ENCODE results near the gene ZSWIM2. TPM values are rescaled to one million over a fixed set of nuclear protein-coding genes. Genes with fewer than 3 reads are reported as not detected.

The ZSWIM2 gene
- total and polyA plus RNA-seq, 9 donors = not detected

DNA sequence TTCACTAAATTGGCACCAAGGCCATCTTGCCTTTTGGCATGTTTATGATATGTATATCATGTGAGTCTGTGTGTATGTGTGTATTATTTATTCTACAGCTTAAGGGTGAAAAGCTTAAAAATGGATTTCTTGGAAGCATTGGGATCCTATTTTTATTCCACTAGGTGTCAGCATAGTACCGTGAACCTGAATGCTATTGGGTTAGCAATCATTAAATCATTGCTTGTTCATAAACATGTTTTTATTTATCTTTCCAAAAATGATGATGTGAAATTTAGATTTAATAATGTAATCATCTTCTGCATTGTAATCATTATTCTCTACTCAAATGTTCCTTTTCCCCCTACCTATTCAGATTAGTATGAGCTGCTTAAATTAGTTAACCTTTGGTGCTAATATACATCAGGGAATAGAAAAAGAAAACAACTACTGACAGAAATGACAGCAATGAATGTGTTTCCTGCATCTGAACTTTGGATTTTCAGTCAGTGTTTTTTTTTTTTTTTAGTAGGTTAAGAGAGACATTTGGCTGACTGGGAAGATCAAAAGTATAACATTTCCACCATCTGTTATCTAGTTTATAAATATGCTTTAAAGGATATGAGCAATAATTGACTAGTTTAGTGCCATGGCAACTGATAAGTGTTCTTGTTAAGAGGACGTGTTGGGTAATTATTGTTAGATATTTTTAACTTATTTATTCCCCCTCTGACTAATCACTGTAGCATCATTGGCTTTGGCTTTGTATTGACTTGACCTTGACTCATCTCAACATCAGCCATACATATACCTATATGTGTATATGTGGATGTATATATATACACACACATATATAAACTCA, 14.1 kb upstream of the ZSWIM2 start:
- TF ChIP-seq, protein P1, sequence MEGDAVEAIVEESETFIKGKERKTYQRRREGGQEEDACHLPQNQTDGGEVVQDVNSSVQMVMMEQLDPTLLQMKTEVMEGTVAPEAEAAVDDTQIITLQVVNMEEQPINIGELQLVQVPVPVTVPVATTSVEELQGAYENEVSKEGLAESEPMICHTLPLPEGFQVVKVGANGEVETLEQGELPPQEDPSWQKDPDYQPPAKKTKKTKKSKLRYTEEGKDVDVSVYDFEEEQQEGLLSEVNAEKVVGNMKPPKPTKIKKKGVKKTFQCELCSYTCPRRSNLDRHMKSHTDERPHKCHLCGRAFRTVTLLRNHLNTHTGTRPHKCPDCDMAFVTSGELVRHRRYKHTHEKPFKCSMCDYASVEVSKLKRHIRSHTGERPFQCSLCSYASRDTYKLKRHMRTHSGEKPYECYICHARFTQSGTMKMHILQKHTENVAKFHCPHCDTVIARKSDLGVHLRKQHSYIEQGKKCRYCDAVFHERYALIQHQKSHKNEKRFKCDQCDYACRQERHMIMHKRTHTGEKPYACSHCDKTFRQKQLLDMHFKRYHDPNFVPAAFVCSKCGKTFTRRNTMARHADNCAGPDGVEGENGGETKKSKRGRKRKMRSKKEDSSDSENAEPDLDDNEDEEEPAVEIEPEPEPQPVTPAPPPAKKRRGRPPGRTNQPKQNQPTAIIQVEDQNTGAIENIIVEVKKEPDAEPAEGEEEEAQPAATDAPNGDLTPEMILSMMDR (IDR thresholded peaks at IDR 0.05) = peak; percentile 47 to 87 (median 57)
- no peak for TF ChIP-seq POLR2A (IDR thresholded peaks at IDR 0.05)
- WGBS, 3 donors = 1 to 4% (median 3%) methylated on average over 2 of the region's 2 CpGs
- Histone ChIP-seq H3K27ac (no peak overlapping the region), H3K9me3 (no peaks in the 10 kb centered on the region), H3K27me3 (no peaks in the 10 kb centered on the region), H3K4me1 (ENCODE audit: insufficient read depth) (no peaks in the 10 kb centered on the region), H3K4me3 (no peak overlapping the region), H3K36me3 (no peaks in the 10 kb centered on the region)
- no peak for DNase-seq
- intact Hi-C loops (cut with DNase I) = loop anchor here (5.0 to 10.0 kb wide), 3 partner anchors 589 to 594 kb away; no protein-coding TSS in a partner anchor

DNA sequence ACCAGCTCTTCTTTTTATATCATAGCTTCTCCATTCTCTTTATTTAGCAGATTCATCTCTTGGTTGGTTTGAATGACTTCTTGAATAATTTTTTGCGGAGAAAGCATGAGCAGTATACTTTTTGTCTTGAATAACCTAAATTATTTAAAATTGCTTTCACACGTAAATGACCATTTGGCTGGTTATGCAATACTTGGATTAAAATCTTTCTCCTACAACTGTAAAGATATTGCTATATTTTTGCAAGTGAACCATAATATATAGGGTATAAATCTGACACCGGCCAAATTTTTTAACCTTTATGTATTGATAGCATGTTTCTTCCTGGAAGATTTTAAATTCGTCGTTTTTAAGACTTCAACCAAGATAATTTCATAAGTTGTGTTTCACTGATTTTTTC, 6.2 kb upstream of the ZSWIM2 start:
- H3K4me3 ChIP-seq = no peak overlapping the region
- WGBS, 3 donors = 78 to 88% (median 87%) methylated on average over 5 of the region's 5 CpGs
- intact Hi-C loops (cut with DNase I) = no loop called here

GRCh38 chr2:186853951-186854350, 5.0 kb upstream of the ZSWIM2 start:
- Histone ChIP-seq H3K4me3 (no peak overlapping the region), H3K27ac (no peak overlapping the region), H3K36me3 (no peaks in the 10 kb centered on the region), H3K9me3 (no peaks in the 10 kb centered on the region), H3K4me1 (ENCODE audit: insufficient read depth) (no peaks in the 10 kb centered on the region), H3K27me3 (no peaks in the 10 kb centered on the region)
- intact Hi-C loops (cut with DNase I) = no loop called here
- no peak for DNase-seq
- TF ChIP-seq POLR2A (IDR thresholded peaks at IDR 0.05) (no peak), EP300 (IDR thresholded peaks at IDR 0.05) (no peak)
- TF ChIP-seq, protein P1 (IDR thresholded peaks at IDR 0.05) = no peak

More for the DNA sequence above, 6.2 kb upstream of the ZSWIM2 start:
- Histone ChIP-seq H3K36me3 (no peaks in the 10 kb centered on the region), H3K4me1 (ENCODE audit: insufficient read depth) (no peaks in the 10 kb centered on the region), H3K27ac (no peak overlapping the region), H3K9me3 (no peaks in the 10 kb centered on the region), H3K27me3 (no peaks in the 10 kb centered on the region)
- TF ChIP-seq, protein P1 (IDR thresholded peaks at IDR 0.05) = no peak
- TF ChIP-seq EP300 (IDR thresholded peaks at IDR 0.05) (no peak), POLR2A (IDR thresholded peaks at IDR 0.05) (no peak)
- no peak for DNase-seq

DNA sequence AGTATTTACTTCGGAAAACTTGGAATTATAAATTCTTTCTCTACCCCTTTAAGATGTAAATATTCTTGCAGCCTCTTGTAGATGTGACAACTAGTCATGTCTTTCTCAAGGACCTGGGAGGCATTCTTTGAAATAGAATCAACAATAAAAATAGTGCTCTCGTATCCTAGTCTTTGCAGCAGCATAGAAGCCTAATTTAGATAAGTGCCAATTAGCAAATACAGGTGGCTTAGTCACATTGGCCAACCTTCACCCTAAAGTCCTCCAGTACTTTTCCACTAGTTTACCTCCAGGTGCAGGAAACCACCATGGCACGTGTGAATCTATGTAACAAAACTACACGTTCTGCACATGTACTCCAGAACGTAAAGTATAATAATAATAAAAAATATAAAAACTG, 3.5 kb upstream of the ZSWIM2 start:
- H3K9me3 ChIP-seq = no peaks in the 10 kb centered on the region
- H3K27ac ChIP-seq = no peak overlapping the region
- H3K27me3 ChIP-seq = no peaks in the 10 kb centered on the region
- H3K36me3 ChIP-seq = no peaks in the 10 kb centered on the region
- DNase-seq = no peak
- WGBS, 3 donors = 89 to 92% (median 90%) methylated on average over 5 of the region's 5 CpGs
- H3K4me1 ChIP-seq (ENCODE audit: insufficient read depth) = peaks cover 3% of the 10 kb centered on the region
- H3K4me3 ChIP-seq = no peak overlapping the region
- intact Hi-C loops (cut with DNase I) = no loop called here
- no peak for TF ChIP-seq POLR2A (IDR thresholded peaks at IDR 0.05)
- TF ChIP-seq, protein P1 (IDR thresholded peaks at IDR 0.05) = no peak
- TF ChIP-seq EP300 (IDR thresholded peaks at IDR 0.05) = no peak
